ENCODE results near the gene PFDN1. TPM values are rescaled to one million over a fixed set of nuclear protein-coding genes. Genes with fewer than 3 reads are reported as not detected.
A peak's percentile ranks its signal among the peaks of the same experiment; 100 is the strongest.

PFDN1 gene
- total and polyA plus RNA-seq, 7 donors, result 35.9 to 115 (median 55.0) TPM

DNA sequence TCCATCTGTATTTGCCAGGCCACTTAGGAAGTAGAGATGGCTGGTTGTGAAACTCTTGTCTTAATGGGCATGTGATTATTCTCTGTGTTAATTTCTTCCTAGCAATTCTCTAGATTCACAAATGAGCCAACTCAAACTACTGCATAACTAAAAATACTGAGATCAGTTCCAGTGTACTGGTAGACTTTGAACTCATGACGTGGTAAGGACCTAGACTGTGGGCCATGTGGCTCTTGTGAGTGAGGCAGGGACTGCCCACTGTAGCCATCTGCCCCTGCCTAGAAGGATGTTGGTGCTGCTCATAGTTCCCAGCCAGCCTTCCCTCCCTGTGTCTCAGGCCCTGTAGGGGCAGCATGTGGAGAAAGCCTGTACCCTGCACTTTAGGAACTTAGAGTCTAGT lies 80.5 kb downstream of the PFDN1 start:
- no peaks in the 10 kb centered on the region for H3K27me3 ChIP-seq (ENCODE audit: insufficient read depth in 3 of 3, low read length in 2 of 3)
- no peak overlapping the region for H3K4me3 ChIP-seq
- intact Hi-C loops (cut with DNase I), result loop anchor here in 1 of 2 donors (1.0 kb wide), 1 partner anchor 47 kb away; the partner anchor contains the start of gene CYSTM1
- H3K4me1 ChIP-seq, result peaks cover 88% of the 10 kb centered on the region
- DNase-seq, result no peak
- TF ChIP-seq, protein P1, sequence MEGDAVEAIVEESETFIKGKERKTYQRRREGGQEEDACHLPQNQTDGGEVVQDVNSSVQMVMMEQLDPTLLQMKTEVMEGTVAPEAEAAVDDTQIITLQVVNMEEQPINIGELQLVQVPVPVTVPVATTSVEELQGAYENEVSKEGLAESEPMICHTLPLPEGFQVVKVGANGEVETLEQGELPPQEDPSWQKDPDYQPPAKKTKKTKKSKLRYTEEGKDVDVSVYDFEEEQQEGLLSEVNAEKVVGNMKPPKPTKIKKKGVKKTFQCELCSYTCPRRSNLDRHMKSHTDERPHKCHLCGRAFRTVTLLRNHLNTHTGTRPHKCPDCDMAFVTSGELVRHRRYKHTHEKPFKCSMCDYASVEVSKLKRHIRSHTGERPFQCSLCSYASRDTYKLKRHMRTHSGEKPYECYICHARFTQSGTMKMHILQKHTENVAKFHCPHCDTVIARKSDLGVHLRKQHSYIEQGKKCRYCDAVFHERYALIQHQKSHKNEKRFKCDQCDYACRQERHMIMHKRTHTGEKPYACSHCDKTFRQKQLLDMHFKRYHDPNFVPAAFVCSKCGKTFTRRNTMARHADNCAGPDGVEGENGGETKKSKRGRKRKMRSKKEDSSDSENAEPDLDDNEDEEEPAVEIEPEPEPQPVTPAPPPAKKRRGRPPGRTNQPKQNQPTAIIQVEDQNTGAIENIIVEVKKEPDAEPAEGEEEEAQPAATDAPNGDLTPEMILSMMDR (IDR thresholded peaks at IDR 0.05), result no peak
- no peaks in the 10 kb centered on the region for H3K36me3 ChIP-seq (ENCODE audit: insufficient read depth in 1 of 2, low read depth in 1 of 2)
- H3K9me3 ChIP-seq, result no peaks in the 10 kb centered on the region
- 25 to 54% (median 33%) methylated on average over 1 of the region's 1 CpG for WGBS, 3 donors
- H3K27ac ChIP-seq, result peak overlapping the region; percentile 94
- ATAC-seq, result peak in 3 of 4 donors; percentile 3 to 18 (median 13)

DNA sequence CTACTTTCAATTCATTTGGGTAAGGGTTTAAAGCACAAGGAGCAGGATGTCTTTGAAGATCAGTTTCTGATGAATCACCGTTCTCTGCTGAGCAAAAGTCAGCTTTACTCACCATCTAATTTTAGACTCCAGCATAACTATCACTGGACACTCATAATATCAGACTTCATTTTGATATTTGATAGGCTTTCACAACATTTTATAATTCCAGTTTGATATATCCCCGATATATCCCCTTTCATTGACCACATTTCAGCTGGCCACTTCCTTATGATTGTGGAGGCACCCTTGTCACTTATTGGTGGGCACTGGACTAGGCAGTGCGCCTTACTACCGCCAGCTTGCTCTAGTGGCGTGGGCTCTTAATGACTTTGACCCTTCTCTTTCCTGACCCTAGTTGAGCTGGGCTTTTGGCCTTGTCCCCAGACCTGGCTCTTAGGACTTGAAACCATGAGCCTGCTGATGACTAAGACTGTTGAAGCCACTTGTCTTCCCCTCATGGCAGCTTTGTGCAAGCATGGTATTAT lies 81.1 kb downstream of the PFDN1 start:
- Histone ChIP-seq H3K27me3 (ENCODE audit: insufficient read depth in 3 of 3, low read length in 2 of 3) (no peaks in the 10 kb centered on the region), H3K4me3 (peak overlapping the region; percentile 28), H3K4me1 (peaks cover 89% of the 10 kb centered on the region), H3K36me3 (ENCODE audit: insufficient read depth in 1 of 2, low read depth in 1 of 2) (no peaks in the 10 kb centered on the region), H3K9me3 (no peaks in the 10 kb centered on the region), H3K27ac (peak overlapping the region; percentile 94)
- WGBS, 3 donors, result 25 to 49% (median 32%) methylated on average over 5 of the region's 5 CpGs
- DNase-seq (peak; percentile 60 to 86), ATAC-seq (peak; percentile 75 to 83 (median 79))
- TF ChIP-seq, protein P1 (IDR thresholded peaks at IDR 0.05), result no peak
- intact Hi-C loops (cut with DNase I), result loop anchor here in 1 of 2 donors (1.0 kb wide), 2 partner anchors 40 to 46 kb away; partner anchors contain the start of gene CYSTM1

DNA sequence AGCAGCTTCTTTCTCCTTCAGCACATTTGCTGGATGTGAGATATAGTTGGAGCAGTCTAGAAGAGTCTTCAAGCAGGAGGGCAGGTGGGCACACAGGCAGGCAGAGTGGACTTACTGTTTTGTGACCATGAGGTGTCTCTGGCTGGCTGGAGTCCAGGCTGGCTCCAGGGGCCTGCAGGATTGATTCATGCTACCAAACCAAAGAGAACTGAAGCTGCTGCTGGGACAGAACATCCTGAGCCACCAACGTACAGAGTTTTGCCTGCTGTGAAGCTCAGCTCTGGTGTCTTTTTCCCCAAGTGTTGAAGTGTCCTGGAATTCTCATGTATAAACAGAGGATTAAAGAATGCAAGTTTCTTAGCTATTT lies 82.2 kb downstream of the PFDN1 start:
- Histone ChIP-seq H3K4me1 (peaks cover 94% of the 10 kb centered on the region), H3K27ac (peak overlapping the region; percentile 94), H3K4me3 (peak overlapping the region; percentile 28)

DNA sequence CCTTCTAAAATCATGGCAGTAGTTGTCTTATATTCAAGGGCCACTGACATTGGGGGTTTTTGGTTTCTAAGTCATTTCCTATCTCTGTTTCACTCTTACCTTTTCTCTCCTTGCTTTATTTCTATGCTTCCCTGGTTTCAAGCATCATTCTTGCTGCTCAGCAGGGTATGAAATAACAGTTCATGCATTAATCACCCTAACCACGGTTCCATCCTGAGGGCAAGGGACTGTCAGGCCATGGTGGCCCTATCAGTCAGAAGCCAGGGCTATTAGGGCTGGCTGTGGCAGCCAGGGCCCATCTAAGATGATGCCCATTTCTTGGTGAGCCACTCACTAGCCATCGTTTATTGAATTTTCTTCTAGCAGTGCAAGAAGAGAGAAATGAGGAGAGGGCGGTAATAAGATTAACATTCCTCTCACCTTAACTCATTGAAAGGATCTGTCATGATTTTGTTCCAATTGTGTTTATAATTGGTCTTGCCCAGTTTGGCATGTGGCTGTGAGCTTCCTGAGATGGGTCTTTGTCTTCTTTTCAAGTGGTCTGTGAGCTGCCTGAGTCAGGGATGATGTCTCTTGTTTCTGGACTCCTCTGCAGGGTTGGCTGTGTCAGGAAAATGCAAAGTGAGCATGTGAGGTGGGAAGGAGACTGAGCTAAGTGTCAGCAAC lies 82.7 kb downstream of the PFDN1 start:
- no peak for DNase-seq
- H3K4me3 ChIP-seq, result no peak overlapping the region
- H3K36me3 ChIP-seq (ENCODE audit: insufficient read depth in 1 of 2, low read depth in 1 of 2), result no peaks in the 10 kb centered on the region
- no peaks in the 10 kb centered on the region for H3K9me3 ChIP-seq
- WGBS, 3 donors, result 48 to 80% (median 57%) methylated on average over 3 of the region's 3 CpGs
- intact Hi-C loops (cut with DNase I), result no loop called here
- H3K27me3 ChIP-seq (ENCODE audit: insufficient read depth in 3 of 3, low read length in 2 of 3), result no peaks in the 10 kb centered on the region
- ATAC-seq, result no peak
- TF ChIP-seq, protein P1 (IDR thresholded peaks at IDR 0.05), result no peak
- H3K27ac ChIP-seq, result peak overlapping the region; percentile 94
- peaks cover 94% of the 10 kb centered on the region for H3K4me1 ChIP-seq

More for the DNA sequence above, 82.2 kb downstream of the PFDN1 start:
- Histone ChIP-seq H3K36me3 (ENCODE audit: insufficient read depth in 1 of 2, low read depth in 1 of 2) (no peaks in the 10 kb centered on the region), H3K27me3 (ENCODE audit: insufficient read depth in 3 of 3, low read length in 2 of 3) (no peaks in the 10 kb centered on the region), H3K9me3 (no peaks in the 10 kb centered on the region)
- WGBS, 3 donors, result 28 to 44% (median 33%) methylated on average over 1 of the region's 1 CpG
- intact Hi-C loops (cut with DNase I), result loop anchor here in 1 of 2 donors (1.0 kb wide), 1 partner anchor 41 kb away; no protein-coding TSS in a partner anchor
- DNase-seq (peak; percentile 63 to 92), ATAC-seq (peak in 3 of 4 donors; percentile 23 to 56 (median 33))
- TF ChIP-seq, protein P1 (IDR thresholded peaks at IDR 0.05), result no peak
